ENCODE measurements around the gene DPYD.
A peak's percentile ranks its signal among the peaks of the same experiment; 100 is the strongest.

DPYD gene

DNA sequence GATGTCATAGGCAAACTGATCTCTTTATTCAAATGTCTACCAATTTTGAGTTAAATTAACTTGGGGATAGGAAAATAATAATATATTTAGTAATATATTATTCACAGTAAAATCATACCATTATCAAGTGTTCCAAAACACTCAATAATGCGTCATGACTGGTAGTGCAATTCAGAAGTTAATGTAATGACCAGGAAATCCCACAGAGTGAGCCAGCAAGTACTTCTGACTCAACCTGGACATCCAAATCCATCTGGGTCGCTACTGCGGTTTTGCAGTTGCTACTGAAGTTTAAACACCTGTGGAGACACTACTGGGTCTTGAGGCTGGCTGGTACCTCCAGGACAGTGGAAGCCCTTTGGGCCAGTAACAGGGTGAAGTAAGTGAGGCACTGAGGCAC is 44.8 kb downstream of the DPYD start:
- peak; percentile 88 for DNase-seq (ENCODE audit: low read depth)
- TF ChIP-seq CTCF (conservative IDR thresholded peaks at IDR 0.05; ENCODE audit: control insufficient read depth, insufficient read depth, low read depth, low read length), result no peak
- H3K4me3 ChIP-seq (ENCODE audit: control insufficient read depth, low read depth, low read length), result no peak overlapping the region

DNA sequence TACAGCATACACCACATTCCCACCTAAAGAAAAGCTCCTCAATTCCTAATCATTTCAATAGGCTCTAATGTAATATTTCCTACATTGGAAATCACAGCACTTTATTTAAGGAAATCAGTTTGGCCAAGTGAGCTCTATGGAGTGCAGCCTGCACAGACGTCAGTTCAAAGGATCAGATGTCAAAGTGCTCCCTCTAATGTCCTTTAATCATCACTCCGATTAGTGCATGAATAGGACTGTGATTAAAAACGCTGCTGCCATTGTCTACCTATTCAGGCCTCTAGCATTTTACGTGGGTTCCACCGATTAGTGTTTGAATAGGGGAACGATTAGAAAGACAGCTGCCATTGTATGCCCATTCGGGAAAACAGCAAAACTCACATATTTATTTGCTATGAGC is 50.2 kb downstream of the DPYD start:
- DNase-seq (ENCODE audit: low read depth), result no peak
- no peak overlapping the region for H3K4me3 ChIP-seq (ENCODE audit: control insufficient read depth, low read depth, low read length)
- no peak for TF ChIP-seq CTCF (conservative IDR thresholded peaks at IDR 0.05; ENCODE audit: control insufficient read depth, insufficient read depth, low read depth, low read length)

GRCh38 chr1:97869441-97869840 is 51.4 kb downstream of the DPYD start:
- DNase-seq (ENCODE audit: low read depth), result no peak
- no peak for TF ChIP-seq CTCF (conservative IDR thresholded peaks at IDR 0.05; ENCODE audit: control insufficient read depth, insufficient read depth, low read depth, low read length)
- no peak overlapping the region for H3K4me3 ChIP-seq (ENCODE audit: control insufficient read depth, low read depth, low read length)

DNA sequence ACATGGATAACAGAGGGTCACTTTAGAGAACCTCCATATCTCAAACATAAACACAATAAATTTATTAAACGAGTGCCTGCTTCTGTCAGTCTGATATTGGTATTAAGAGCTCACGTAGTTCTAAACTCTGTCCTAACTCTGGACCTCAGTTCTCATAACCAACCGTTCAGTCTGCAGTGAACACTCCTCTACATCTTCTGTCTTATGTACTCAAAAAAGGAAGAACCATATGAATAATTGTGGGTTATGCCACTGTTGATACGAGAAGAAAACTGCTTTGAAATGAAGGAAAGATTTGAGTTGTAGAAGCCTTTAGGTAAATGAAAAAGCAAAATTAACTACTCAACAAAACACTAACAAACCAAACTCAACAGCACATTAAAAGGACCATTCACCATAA is 53.7 kb downstream of the DPYD start:
- TF ChIP-seq CTCF (conservative IDR thresholded peaks at IDR 0.05; ENCODE audit: control insufficient read depth, insufficient read depth, low read depth, low read length), result no peak
- no peak for DNase-seq (ENCODE audit: low read depth)

DNA sequence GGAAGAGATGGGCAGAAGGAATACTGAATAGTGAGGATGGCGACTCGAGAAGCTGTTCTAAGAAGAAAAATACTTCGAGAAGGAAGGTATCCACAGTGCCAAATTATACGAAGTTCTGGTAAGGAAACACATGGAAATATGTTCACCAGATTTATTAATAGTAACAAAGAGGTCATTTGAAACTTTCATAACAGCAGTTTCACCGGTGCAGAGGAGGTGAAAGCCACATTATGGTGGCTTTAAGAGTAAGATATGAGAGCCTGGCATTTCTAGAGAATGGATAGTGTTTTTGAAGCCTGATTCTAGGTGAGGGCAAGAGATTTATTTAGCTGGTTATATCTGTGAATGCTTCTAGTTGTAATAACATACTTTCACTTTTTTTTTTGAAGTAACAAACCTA is 56.2 kb downstream of the DPYD start:
- H3K4me3 ChIP-seq (ENCODE audit: control insufficient read depth, low read depth, low read length), result no peak overlapping the region
- no peak for DNase-seq (ENCODE audit: low read depth)
- no peak for TF ChIP-seq CTCF (conservative IDR thresholded peaks at IDR 0.05; ENCODE audit: control insufficient read depth, insufficient read depth, low read depth, low read length)

More for the DNA sequence above, 53.7 kb downstream of the DPYD start:
- H3K4me3 ChIP-seq (ENCODE audit: control insufficient read depth, low read depth, low read length), result no peak overlapping the region

GRCh38 chr1:97853221-97853620 is 67.6 kb downstream of the DPYD start:
- no peak for TF ChIP-seq CTCF (conservative IDR thresholded peaks at IDR 0.05; ENCODE audit: control insufficient read depth, insufficient read depth, low read depth, low read length)
- no peak overlapping the region for H3K4me3 ChIP-seq (ENCODE audit: control insufficient read depth, low read depth, low read length)
- DNase-seq (ENCODE audit: low read depth), result no peak

Measured in fibroblast of mammary gland (primary cell).